ENCODE data around the gene KRT3.

- no peak for TF ChIP-seq CTCF (conservative IDR thresholded peaks at IDR 0.05; ENCODE audit: low read depth, low read length)
- TF ChIP-seq EZH2 (IDR thresholded peaks at IDR 0.05; ENCODE audit: borderline replicate concordance, low read depth, low read length, poor library complexity, severe bottlenecking) = no peak
Measured at GRCh38 chr12:52808573-52809160, 12.8 kb upstream of the KRT3 start.
